ENCODE measurements around the gene PPDPF.
"Not testable (repeated sequence)": the region's sequence is repeated elsewhere in the genome, so short reads cannot be mapped to it uniquely, and the experiment has no call there.

Gene PPDPF

GRCh38 chr20:63500902-63501817, 19.4 kb upstream of the PPDPF start:
- DNase-seq = no peak

DNA sequence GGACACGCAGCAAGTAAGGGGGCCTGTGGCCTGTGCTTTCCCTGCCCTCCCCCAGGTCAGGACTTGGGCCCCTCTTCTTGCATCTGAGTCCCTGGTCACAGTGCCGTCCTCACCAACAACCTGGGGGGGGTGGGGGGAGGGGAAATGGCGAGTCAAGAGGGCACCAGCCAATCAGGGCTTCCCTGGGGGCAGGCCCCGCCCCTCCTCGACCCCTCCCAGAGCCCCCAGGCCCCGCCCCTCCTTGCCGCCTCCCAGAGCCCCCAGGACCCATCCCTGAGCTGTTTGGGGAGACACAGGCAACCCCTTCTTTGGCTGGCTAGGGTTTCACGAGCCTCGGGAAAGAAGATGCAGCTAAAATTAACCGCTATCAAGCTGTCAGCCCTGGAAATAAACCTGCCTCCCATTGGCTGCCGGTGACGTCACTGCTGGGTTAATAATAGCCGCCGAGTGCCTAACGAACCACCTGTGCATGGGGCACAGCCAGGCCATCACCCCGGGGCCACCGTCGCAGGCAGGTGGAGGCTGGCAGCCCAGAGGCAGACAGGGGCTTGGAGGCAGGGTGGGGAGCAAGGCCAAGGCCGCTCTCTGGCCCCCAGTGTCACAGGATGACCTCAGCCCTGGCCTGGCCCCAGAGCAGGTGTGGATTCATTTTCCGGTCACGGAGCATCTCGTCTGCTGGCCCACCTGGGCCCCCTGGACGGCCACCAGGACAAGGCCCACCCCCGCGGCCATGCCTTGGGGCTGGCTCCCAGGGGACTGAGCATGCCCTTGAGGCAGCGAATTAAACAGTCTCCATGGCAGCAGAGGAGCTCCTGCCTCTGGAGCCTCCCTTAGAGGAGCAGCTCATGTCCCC, 18.5 kb upstream of the PPDPF start:
- peak; percentile 60 to 77 for DNase-seq

DNA sequence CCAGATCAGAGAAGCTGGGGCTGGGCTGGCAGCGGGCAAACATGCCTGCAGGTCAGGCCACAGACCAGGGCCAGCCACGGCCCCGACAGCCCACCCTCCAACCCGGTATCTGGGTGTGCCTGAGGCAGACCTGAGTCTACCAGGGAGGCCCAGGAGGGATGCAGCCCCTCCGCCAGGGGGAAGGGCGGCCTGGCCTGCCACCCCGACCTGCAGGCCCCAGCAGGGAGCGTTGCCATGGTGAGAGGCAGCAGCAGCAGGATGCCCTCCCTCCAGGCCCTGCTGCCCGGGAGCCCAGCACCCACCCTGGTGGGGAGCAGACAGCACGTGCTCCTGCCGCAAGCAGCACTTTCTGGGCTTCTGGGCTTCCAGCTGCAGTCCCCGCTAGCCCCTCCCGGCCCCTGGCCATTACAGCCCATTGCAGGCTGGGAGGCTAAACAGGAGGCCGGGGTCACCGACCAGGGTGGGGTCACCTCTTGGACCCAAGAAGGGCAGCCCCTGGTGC, 17.8 kb upstream of the PPDPF start:
- no peak for DNase-seq

DNA sequence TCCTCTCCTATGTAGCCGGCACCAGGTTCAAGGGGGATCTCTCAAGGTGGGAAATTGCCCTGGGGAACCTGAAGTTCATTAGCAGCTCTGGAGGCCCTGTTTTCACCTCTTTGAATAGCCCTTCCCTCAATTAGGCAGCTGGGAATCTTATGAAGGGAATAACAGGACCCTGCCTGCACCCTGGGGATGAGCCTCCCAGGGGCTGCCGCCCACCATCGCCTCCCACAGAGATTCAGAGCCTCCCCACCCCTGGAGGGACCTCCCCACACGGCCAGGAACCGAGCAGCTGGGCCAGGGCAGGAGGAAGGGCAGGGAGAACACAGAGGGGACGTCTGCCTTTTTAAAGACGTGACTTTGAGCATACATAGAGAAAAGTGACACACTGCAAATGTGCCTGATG, 17.0 kb upstream of the PPDPF start:
- DNase-seq = no peak

DNA sequence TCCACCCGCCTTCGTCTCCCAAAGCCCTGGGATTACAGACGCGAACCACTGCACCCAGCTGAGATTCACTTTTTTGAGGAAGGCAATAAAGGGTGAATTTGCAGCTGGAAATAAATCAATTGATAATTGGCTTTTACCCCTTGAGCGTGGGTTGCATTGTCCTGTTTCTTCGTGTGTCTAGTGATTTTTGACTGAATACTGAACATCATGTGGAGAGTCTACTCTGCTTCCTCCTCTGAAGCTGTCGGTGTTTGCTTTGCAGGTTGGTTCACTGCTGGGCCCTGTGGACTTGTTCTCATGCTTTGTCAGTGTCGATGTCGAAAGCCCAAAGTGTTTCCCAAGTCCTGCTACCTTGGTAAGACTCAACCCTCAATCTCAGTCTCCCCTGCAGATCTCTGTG, 15.9 kb upstream of the PPDPF start:
- DNase-seq = no peak

DNA sequence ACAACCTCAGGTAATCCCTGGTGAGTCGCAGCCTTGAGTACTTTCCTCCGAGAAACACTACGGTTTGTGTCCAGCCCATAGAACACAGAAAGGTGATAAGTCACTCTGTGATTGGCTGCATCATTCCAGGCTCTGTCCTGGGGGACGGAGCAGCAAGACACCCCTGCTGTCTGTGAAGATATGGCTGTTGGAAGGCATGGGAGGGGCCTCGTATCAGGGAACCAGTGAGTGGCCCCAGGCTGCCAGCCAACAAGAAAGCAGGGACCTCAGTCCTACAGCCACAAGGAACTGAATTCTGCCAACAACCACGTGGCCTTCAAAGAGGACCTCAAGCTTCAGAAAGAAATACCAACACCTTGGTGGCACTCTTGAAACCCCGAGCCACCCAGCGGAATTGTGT, 15.3 kb upstream of the PPDPF start:
- DNase-seq = no peak

DNA sequence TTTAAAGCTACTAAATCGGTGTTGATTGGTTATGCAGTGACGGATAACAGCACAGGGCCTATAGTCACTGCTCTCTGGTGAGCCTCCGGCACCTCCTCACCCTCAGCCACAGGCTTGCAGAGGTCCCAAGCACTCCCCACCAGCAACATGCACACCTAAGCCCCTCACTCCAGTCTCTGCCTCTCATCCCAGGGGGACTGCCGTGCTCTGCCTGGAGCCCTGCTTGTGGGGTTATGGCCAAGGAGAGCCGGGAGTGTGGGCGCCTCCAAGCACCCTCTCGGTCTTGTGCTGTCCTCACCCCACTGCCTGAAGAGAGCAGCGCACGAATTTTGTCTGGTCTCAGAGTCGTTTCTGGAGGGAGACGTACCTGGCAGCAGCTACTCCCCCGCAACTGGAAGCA, 14.8 kb upstream of the PPDPF start:
- no peak for DNase-seq

DNA sequence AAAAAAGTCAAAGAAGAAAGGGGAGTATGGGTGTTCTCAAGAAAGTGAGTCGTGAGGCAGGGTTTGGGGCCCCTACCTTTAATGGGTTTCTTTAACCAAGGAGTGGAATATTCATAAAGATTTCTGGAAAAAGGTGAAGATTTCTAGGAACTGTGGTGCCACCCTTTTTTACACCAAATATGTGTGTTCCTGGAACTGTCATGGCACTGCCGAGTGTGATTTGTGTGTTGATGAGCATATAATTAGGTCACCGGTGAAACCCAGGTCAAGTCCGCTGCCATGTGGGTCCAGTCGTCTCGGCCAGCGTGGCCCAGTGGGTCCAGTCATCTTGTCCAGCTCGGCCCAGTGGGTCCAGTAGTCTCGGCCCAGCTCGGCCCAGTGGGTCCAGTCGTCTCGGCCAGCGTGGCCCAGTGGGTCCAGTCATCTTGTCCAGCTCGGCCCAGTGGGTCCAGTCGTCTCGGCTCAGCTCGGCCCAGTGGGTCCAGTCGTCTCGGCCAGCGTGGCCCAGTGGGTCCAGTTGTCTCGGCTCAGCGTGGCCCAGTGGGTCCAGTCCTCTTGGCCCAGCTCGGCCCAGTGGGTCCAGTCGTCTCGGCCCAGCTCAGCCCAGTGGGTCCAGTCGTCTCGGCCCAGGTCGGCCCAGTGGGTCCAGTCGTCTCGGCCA, 13.4 kb upstream of the PPDPF start:
- DNase-seq = no peak

GRCh38 chr20:63508072-63508768, 12.3 kb upstream of the PPDPF start:
- DNase-seq = no peak

GRCh38 chr20:63509088-63509564, 11.4 kb upstream of the PPDPF start:
- DNase-seq = no peak

DNA sequence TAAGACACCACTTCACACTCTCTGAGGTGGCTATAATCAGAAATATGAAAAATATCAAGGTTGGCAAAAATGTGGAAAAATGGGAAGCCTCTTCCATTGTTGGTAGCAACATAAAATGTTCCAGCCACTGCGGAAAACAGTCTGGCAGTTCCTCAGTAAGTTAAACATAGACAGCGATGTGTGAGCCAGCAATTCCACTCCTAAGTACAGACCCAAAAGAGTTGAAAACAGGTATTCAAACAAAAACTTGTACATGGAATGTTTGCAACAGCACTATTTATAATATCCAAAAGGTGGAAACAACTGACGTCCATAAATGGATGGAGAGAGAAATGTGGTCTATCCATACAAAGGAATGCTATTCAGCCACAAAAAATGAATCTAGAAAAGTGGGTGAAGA, 7.4 kb upstream of the PPDPF start:
- DNase-seq = no peak

DNA sequence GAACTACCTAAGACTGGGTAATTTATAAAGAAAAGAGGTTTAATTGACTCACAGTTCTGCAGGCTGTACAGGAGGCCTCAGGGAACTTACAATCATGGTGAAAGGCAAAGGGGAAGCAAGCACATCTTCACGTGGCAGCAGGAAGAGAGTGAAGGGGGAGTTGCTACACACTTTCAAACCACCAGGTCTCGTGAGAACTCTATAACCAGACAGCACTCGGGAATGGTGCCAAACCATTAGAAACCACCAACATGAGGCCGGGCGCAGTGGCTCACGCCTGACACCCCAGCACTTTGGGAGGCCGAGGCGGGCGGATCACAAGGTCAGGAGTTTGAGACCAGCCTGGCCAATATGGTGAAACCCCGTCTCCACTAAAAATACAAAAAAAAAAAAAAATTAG, 6.0 kb upstream of the PPDPF start:
- DNase-seq = not testable (repeated sequence)

DNA sequence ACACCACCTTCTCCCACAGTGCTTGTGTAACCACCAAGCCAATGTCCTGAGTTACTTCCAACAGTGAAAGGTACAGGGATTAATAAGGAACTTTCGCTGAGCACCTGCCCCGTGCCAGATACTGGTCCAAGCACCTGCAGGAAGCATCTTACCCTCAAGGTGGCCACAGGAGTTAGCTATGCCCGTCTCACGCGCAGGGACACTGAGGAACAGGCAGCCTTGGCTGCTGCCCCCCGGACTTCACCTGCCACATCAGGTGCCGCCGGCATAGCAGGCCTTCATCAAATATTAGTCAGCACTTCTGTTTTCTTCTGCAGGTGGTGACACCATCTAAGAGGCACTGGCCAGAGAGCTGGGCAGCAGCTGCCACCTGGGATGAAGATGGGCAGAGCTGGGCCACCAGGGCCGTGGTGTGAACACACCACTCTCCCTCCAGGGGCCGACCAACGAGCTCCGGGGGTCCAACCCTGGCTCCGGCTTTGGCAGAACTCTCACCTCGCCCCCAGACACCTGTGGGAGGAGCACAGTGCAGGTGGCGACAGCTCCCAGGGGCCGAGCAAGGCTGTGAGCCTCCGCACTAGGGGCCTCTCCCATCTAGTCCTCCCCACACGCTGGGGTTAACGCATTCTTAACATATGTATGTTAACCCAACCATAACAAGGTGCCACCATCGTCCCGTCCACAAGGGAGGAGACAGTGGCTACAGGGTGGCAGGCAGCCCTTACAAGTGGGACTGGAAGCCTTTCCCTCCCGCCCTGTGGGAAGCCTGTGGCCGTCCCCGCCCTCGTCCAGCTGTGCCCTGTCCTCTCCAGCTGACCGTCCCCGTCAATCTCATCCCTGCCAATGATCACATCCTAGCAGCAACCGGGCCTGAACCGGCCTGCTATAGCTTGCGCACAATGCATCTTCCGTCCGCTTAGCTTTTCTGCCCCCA, 2.9 kb upstream of the PPDPF start:
- DNase-seq = no peak

DNA sequence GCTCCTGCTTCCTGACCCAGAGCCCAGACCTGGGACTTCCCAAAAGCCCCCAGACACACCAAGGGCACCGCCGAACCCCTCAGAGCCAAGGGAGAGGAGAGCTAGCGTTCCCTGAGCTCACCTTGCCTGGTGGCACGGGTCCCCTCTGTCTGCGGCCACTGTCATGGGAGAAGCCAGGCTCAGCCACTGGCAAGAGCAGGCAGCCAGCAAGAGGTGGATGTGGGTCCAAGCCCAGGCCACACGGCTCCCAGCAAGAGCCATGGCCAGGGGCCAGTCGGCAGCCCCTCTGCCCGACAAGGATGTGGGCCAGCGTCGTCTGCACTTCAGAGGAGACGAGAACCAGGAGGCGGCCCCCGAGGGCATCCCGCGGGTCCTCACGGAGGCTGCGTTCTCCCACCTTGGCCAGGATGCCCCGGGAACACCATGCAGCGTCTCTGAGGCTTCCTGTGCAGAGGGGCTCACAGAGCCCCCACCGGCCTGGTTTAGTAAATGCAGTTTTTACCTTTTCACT, 2.2 kb upstream of the PPDPF start:
- no peak for DNase-seq

- DNase-seq = no peak
These were observed 1.5 kb upstream of the PPDPF start for GRCh38 chr20:63518946-63519667.

DNA sequence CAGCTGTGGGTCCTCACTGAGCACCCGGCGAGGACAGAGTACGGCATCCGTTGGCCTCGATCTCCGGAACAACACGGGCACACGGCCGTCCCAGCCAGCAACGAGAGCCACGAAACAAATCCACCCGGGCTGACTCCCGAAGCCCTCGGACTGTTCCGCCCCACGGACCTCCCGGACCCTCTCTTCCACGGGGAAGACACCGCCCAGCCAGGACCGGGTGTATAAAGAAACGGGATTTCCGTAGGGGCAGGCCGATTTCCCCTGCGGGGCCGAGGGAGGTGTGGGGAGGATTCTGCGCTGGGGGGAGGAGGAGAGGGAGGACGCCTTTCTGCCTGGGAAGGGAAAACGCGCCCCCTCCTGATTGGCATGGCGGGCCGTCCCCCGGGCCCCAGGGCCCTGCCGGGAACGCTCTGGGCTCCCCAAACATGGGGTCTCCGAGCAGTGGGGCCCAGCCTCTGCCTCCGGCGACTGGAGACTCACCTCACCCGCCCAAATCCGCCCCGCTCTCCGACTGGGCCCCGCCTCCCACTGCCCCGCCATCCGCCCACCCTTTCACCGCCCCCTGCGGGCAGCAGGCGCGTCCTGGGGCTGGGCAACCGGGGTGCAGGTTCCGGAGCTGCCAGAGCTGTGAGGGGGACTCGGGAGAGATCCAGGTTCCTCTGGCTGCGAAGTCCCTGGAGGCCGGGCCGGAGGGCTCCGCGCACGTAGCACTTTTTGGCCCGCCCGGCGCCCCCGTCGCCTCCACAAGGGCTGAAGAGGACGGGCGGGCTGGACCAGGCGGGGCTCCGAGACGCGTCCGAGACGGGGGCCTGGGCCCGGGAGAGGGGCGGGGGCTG, 679 bp upstream of the PPDPF start:
- peak in 1 of 2 experiments; percentile 52 for DNase-seq

- DNase-seq = peak; percentile 20 to 69
These were observed 503 bp downstream of the PPDPF start for GRCh38 chr20:63520934-63521601.

GRCh38 chr20:63521602-63522001, 1.0 kb downstream of the PPDPF start:
- no peak for DNase-seq

Measured in NCI-H446 (cell line).